KMS-11 (cell line): ENCODE results near the gene EVI5.
"Not testable (repeated sequence)": the region's sequence is repeated elsewhere in the genome, so short reads cannot be mapped to it uniquely, and the experiment has no call there.

ENCODE experiments used
- H2AFZ ChIP-seq: fragments of 200-600 bp; sonication (generic); 2 replicates; pipeline ENCODE4 v1.6.1; 2016; ENCODE audit warnings: antibody characterized with exemption, mixed run types, low read depth
- H3K27ac ChIP-seq: fragments of 200-600 bp; sonication (generic); 2 replicates; pipeline ENCODE4 v1.6.1; 2016; ENCODE audit warnings: mild to moderate bottlenecking, mixed run types
- H3K27me3 ChIP-seq: fragments of 200-600 bp; sonication (generic); 2 replicates; pipeline ENCODE4 v1.6.1; 2017; ENCODE audit warnings: mild to moderate bottlenecking, low read depth, mixed run types, moderate library complexity; ENCODE audit not compliant: insufficient read depth
- H3K36me3 ChIP-seq: fragments of 200-600 bp; sonication (generic); 2 replicates; pipeline ENCODE4 v1.6.1; 2017; ENCODE audit warnings: mild to moderate bottlenecking, mixed run types; ENCODE audit not compliant: insufficient read depth
- H3K4me1 ChIP-seq: fragments of 200-600 bp; sonication (generic); 2 replicates; pipeline ENCODE4 v1.6.1; 2016; ENCODE audit warnings: mild to moderate bottlenecking, low read depth, mixed run types; ENCODE audit not compliant: poor library complexity, severe bottlenecking
- H3K4me2 ChIP-seq: fragments of 200-600 bp; sonication (generic); 2 replicates; pipeline ENCODE4 v1.7.0; 2016; ENCODE audit warnings: mild to moderate bottlenecking, mixed run types
- H3K4me3 ChIP-seq: fragments of 200-600 bp; sonication (generic); IDR thresholded peaks from 2 replicates; pipeline ENCODE4 v1.6.1; 2017; ENCODE audit warnings: low read depth, low read length, mixed read lengths; ENCODE audit not compliant: insufficient read depth
- H3K79me2 ChIP-seq: fragments of 200-600 bp; sonication (generic); 2 replicates; pipeline ENCODE4 v1.6.1; 2016; ENCODE audit warnings: low read depth, mixed run types; ENCODE audit not compliant: insufficient read depth
- H3K9ac ChIP-seq: fragments of 200-600 bp; sonication (generic); 2 replicates; pipeline ENCODE4 v1.6.1; 2016; ENCODE audit warnings: mild to moderate bottlenecking, mixed run types
- H4K20me1 ChIP-seq: fragments of 200-600 bp; sonication (generic); 2 replicates; pipeline ENCODE4 v1.6.1; 2016; ENCODE audit warnings: mild to moderate bottlenecking, mixed run types; ENCODE audit not compliant: insufficient read depth
- CTCF ChIP-seq: fragments of 200-600 bp; sonication (generic); conservative IDR thresholded peaks from 2 replicates; pipeline ENCODE4 v1.6.1; 2017; ENCODE audit warnings: low read depth, mild to moderate bottlenecking, antibody characterized with exemption, low read length, moderate library complexity, mixed read lengths

The EVI5 gene

DNA sequence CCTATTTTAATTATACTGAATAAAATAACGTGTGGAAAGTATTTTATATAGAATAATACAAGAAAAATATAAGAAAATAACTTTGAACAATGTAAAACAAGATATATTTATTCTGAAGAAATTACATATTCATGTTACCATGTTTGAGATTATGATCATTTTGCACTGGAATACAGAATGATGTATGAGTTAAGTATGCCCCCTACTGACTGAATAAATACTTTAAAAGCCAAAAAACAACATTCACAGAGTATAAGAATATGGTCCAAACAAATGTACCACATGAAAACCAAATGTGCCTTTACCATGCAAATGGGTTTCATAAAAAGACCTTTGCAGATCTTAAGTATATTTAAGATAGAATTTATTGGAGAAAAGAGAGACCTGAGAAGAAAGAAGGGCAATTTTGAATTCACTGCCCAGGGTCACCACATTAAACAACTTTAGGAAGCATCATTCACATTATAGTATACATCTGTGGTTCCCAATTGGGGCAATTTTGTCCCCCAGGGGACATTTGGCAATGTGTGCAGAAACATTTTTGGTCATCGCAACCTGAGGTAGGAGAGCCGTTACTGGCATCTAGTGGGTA, 161.6 kb downstream of the EVI5 start:
- TF ChIP-seq CTCF, result peak; percentile 57
- H2AFZ ChIP-seq, result no peak overlapping the region
- no peak overlapping the region for H3K9ac ChIP-seq
- no peak overlapping the region for H3K4me3 ChIP-seq
- H3K4me1 ChIP-seq, result no peaks in the 10 kb centered on the region
- H3K27me3 ChIP-seq, result no peaks in the 10 kb centered on the region
- H3K4me2 ChIP-seq, result no peak overlapping the region
- no peaks in the 10 kb centered on the region for H3K79me2 ChIP-seq
- H3K27ac ChIP-seq, result no peak overlapping the region
- H4K20me1 ChIP-seq, result no peaks in the 10 kb centered on the region
- no peaks in the 10 kb centered on the region for H3K36me3 ChIP-seq

DNA sequence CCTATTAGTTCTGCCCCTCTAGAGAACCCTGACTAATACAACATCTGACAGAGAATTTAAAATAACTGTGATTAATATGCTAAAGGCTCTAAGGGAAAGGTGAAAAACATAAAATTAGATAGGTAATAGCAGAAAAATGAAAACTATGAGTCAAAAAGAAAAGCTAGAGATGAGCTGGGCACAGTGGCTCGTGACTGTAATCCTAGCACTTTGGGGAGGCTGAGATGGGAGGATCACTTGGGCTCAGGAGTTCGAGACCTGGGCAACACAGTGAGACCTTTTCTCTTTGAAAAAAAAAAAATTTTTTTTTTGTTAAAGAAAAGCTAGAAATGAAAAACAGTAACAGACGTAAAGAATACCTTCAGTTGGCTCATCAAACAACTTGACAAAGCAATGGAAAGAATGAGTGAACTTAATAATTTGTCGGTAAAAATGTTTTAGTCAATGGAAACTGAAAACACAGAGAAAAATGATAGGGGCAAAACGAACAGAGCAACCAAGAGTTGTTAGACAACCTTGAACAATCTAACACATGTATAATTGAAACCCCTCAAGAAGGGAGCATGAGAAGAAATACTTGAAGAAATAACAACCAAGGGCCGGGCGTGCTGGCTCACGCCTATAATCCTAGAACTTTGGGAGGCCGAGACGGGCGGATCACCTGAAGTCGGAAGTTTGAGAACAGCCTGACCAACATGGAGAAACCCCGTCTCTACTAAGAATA, 165.3 kb downstream of the EVI5 start:
- H3K27me3 ChIP-seq, result no peaks in the 10 kb centered on the region
- no peaks in the 10 kb centered on the region for H3K36me3 ChIP-seq
- no peaks in the 10 kb centered on the region for H4K20me1 ChIP-seq
- H3K9ac ChIP-seq, result no peak overlapping the region
- no peak overlapping the region for H3K4me2 ChIP-seq
- no peaks in the 10 kb centered on the region for H3K79me2 ChIP-seq
- no peak overlapping the region for H3K27ac ChIP-seq
- no peak overlapping the region for H2AFZ ChIP-seq
- no peaks in the 10 kb centered on the region for H3K4me1 ChIP-seq
- H3K4me3 ChIP-seq, result no peak overlapping the region
- no peak for TF ChIP-seq CTCF

- Histone ChIP-seq H3K4me1 (no peaks in the 10 kb centered on the region), H3K27ac (no peak overlapping the region), H3K4me2 (no peak overlapping the region), H3K79me2 (no peaks in the 10 kb centered on the region), H2AFZ (no peak overlapping the region), H3K27me3 (no peaks in the 10 kb centered on the region), H3K36me3 (no peaks in the 10 kb centered on the region), H3K4me3 (no peak overlapping the region), H4K20me1 (no peaks in the 10 kb centered on the region), H3K9ac (no peak overlapping the region)
- TF ChIP-seq CTCF, result no peak
Observed at GRCh38 chr1:92601044-92601443, 183.9 kb downstream of the EVI5 start.

DNA sequence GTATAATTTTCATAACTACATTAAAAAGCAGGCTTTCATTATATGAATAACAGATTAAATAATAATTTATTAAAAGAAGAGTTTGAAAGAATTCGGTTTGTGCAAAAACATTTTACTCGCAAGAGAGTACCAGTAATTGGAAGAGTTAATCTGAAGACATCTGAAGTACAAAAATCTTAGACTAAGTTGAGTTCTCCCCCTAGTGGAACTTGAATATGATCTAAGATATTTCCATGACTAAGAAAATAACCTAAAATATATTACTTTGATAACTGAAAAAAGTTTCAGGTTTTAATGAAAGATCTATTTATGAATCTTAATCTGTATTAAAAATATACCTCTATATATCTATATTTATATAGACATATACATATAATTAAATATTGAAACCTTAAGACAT, 185.7 kb downstream of the EVI5 start:
- H3K79me2 ChIP-seq, result no peaks in the 10 kb centered on the region
- TF ChIP-seq CTCF, result no peak; the same call in 1 of the 2 replicates
- no peak overlapping the region for H3K4me2 ChIP-seq
- H2AFZ ChIP-seq, result no peak overlapping the region
- no peaks in the 10 kb centered on the region for H3K4me1 ChIP-seq
- no peaks in the 10 kb centered on the region for H3K27me3 ChIP-seq
- no peak overlapping the region for H3K9ac ChIP-seq
- no peak overlapping the region for H3K27ac ChIP-seq
- no peaks in the 10 kb centered on the region for H3K36me3 ChIP-seq
- no peaks in the 10 kb centered on the region for H4K20me1 ChIP-seq
- H3K4me3 ChIP-seq, result no peak overlapping the region

DNA sequence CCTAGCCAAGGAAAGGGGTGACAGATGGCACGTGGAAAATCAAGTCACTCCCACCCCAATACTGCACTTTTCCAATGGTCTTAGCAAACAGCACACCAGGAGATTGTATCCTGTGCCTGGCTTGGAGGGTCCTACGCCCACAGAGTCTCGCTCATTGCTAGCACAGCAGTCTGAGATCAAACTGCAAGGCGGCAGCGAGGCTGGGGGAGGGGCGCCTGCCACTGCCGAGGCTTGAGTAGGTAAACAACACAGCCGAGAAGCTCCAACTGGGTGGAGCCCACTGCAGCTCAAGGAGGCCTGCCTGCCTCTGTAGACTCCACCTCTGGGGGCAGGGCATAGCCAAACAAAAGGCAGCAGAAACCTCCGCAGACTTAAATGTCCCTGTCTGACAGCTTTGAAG, 195.5 kb downstream of the EVI5 start:
- H3K27me3 ChIP-seq, H3K9ac ChIP-seq, H3K4me2 ChIP-seq: not testable (repeated sequence)

More for the DNA sequence above, 195.5 kb downstream of the EVI5 start:
- not testable (repeated sequence) for H3K36me3 ChIP-seq, H3K79me2 ChIP-seq, H3K4me1 ChIP-seq, H4K20me1 ChIP-seq, H2AFZ ChIP-seq, H3K4me3 ChIP-seq, H3K27ac ChIP-seq
